Measurements from ENCODE around the gene MRPL38.
A peak's percentile ranks its signal among the peaks of the same experiment; 100 is the strongest.

MRPL38 gene

DNA sequence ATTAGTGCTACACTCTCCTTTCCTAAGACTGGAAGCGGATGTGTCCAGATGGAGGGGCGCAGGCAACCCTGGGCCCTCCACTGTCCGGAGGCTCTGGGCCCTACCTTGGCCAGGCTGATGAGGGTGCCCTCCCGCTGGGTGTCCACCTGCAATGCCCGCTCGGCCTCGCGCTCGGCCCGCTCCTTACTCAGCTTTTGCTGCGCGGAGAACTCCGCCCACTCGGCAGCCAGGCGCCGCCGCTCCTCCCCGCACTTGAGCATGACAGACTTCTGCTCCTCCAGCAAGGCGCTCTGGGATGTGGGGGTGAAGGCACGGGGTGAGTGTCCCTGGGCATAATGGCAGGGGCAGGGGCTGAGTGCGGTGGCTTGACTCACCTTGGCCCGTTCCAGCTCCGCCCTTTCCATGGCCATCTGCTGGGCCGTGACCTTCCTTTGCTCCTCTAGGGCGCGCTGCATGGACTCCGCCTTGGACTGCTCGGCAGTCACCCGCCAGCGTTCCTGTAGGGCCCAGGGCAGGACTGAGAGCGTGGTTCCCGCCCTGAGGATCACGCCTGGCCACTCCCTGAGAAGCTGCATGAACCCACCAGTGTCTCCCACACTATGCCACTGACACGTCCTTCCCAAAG is 10.1 kb upstream of the MRPL38 start:
- TF ChIP-seq CTCF (IDR thresholded peaks at IDR 0.05; ENCODE audit: control insufficient read depth, extremely low read depth, insufficient read depth) = no peak
- no peak for DNase-seq (ENCODE audit: low read depth)
- H3K4me3 ChIP-seq (ENCODE audit: low read depth, low read length) = no peak overlapping the region

GRCh38 chr17:75913537-75914210 is 9.0 kb upstream of the MRPL38 start:
- no peak overlapping the region for H3K4me3 ChIP-seq (ENCODE audit: low read depth, low read length)
- TF ChIP-seq CTCF (IDR thresholded peaks at IDR 0.05; ENCODE audit: control insufficient read depth, extremely low read depth, insufficient read depth) = no peak
- no peak for DNase-seq (ENCODE audit: low read depth)

DNA sequence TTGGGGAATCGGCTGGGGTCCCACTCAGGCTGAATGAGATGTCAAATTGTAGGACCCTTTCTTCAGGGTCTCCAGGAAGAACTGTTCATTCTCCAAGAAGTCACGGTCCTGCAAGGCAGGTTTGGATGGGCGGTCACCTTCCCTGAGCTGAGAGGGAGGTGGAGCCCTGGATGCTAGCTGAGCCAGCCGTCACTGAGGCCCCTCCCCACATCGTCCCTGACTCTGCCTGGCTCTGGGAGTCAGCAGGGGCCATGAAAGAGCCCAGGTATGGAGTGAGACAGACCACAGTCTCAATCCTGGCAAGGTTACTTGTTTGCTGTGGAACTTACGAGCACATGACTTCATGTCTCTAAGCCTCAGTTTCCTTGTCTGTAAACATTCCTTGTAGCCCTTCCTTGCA is 6.0 kb upstream of the MRPL38 start:
- no peak overlapping the region for H3K4me3 ChIP-seq (ENCODE audit: low read depth, low read length)
- TF ChIP-seq CTCF (IDR thresholded peaks at IDR 0.05; ENCODE audit: control insufficient read depth, extremely low read depth, insufficient read depth) = no peak
- DNase-seq (ENCODE audit: low read depth) = no peak

- no peak for TF ChIP-seq CTCF (IDR thresholded peaks at IDR 0.05; ENCODE audit: control insufficient read depth, extremely low read depth, insufficient read depth)
- no peak for DNase-seq (ENCODE audit: low read depth)
- H3K4me3 ChIP-seq (ENCODE audit: low read depth, low read length) = no peak overlapping the region
Measured at GRCh38 chr17:75909812-75910274, 5.2 kb upstream of the MRPL38 start.

- no peak for TF ChIP-seq CTCF (IDR thresholded peaks at IDR 0.05; ENCODE audit: control insufficient read depth, extremely low read depth, insufficient read depth)
- no peak overlapping the region for H3K4me3 ChIP-seq (ENCODE audit: low read depth, low read length)
- DNase-seq (ENCODE audit: low read depth) = peak; percentile 46
Measured at GRCh38 chr17:75909051-75909811, 4.5 kb upstream of the MRPL38 start.

DNA sequence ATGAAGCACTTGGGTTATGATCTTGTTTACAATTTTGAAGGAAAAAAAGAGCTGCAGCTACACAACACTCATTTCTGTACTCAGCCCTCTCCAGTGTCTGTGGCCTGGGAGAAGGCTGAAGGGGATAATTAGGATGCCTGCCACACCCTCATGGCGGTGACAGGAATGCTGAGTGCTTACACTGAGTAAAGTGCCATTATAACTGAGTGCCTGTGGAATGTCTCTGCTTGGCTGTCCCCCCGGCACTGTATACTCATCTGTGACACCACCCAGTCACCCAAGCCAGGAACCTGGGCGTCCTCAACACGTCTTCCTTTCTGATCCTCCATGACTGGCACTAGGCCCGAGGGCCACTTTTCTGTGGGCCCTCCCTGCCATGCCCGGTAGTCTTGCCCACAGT is 3.5 kb upstream of the MRPL38 start:
- TF ChIP-seq CTCF (IDR thresholded peaks at IDR 0.05; ENCODE audit: control insufficient read depth, extremely low read depth, insufficient read depth) = no peak
- H3K4me3 ChIP-seq (ENCODE audit: low read depth, low read length) = no peak overlapping the region
- no peak for DNase-seq (ENCODE audit: low read depth)
